NCI-H510A (cell line): ENCODE results near the gene MOCOS.
A peak's percentile ranks its signal among the peaks of the same experiment; 100 is the strongest.
"Not testable (repeated sequence)": the region's sequence is repeated elsewhere in the genome, so short reads cannot be mapped to it uniquely, and the experiment has no call there.

Source experiments
- DNase-seq: peaks from one replicate; lab custom pipeline; 2025; lab: John Stamatoyannopoulos, UW

MOCOS gene

DNA sequence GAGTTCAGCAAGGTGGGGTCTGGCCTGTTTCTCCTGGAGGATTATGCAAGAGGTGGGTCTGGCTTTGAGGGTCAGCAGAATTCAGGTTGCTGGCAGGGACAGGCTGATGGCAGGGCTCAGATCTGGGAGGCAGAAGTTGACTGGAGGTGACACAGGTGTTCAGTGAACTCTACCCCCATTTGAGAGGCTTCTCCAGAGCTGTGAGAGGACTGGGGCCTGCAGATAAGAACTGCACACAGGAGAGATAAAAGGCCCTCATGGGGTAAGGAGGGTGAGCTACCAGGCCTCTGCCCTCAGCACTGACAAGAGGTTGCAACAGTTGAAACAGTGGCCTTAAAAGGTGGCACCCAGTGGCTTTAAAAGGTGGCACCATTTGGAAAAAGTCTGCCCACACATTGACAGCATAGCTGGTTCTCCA, 13.1 kb downstream of the MOCOS start:
- no peak for DNase-seq

DNA sequence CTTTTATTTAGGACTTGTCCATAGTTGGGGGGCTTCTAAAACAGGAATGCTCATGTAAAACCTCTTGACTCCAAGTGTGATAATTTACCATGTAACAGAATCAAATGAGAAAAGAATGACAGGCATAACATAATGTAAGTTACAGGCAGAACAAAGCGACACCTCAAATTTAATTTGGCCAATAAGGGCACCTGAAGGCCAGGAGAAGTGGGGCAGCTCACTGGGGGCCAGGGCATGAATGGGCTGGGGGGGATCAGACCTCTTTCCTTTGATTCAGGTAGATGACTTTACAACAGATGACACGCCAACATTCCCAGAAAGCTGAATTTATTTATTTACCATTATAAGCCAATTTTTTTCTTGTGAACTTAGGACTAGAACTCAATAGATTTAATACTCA, 14.5 kb downstream of the MOCOS start:
- DNase-seq: no peak

DNA sequence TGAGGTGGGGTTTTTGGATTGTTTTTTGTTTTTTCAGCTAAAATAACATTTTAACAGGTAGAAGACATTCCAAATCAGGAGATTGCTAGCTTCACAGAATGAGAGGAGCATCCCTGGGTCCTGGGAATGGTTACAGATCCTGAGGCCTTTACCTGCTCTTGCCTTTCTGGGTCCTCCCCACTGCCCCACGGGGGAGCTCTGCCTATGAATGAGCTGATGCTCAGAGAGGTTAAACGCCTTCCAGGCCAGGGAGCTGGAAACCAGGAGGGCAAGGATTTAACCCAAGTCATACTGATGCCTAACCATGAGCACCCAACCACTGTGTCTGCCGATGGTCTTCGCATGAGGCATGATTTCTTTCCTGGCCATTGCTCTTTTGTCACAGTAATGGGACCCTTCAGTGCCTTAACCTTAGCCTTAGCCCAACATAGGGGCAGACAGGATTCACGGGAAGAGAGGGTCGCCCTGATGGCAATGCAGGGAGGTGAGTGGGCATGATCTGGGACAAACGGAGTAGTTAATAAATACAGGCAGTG, 16.1 kb downstream of the MOCOS start:
- no peak for DNase-seq

GRCh38 chr18:36205166-36205565, 17.9 kb downstream of the MOCOS start:
- no peak for DNase-seq

DNA sequence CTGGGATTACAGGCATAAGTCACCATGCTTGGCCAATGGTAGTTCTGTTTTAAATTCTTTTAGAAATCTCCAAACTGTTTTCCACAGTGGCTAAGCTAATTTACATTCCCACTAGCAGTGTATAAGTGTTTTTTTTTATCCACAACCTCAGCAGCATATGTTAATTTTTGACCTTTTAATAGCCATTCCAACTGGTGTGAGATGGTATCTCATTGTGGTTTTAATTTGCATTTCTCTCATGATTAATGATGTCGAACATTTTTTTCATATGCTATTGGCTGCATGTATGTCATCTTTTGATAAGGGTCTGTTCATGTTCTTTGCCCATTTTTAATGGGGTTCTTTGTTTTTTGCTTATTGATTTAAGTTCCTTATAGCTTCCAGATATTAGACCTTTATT, 20.0 kb downstream of the MOCOS start:
- DNase-seq: no peak

GRCh38 chr18:36207969-36208368, 20.7 kb downstream of the MOCOS start:
- DNase-seq: not testable (repeated sequence)

GRCh38 chr18:36211612-36212065, 24.3 kb downstream of the MOCOS start:
- DNase-seq: no peak

DNA sequence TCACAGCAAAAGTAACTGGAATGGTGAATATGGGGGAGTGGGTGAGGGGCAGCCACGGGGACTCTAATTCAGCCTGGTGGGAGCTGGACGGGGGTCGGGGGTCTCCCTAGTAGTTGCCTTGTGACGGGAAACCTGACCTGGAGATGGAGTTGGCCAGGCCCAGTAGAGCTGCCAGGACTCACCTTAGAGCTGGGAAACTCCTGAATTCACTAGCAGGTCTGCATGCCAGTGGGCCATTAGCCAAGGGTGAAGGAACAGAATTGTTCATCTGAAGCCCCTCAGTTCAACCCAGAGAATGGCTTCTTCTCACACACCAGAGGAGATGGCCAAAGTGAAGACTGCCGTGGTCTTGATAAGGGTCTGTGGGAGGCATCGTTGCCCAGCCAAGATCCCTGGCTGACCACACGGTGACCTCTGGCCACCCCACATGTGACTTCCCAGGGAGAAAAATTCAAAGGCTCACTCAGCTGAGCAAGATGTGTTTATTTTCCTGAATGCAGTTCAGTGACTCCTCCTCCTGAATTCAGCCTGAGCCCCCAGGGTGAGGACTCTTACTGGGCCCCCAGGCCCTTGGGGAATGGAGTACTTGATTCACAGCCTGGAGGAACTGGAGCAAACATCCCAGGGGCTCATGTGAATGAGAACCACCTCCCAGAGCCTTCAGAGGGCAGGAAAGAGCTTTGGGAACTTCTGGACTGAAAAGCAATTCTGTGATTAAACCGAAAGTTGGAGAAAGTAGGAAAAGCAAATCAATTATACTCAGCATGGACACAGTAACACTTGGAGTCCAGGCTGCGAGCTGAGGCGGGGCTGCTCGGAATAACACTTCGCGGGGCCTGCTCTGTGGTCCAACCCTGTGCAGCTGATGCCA, 25.2 kb downstream of the MOCOS start:
- DNase-seq: no peak

DNA sequence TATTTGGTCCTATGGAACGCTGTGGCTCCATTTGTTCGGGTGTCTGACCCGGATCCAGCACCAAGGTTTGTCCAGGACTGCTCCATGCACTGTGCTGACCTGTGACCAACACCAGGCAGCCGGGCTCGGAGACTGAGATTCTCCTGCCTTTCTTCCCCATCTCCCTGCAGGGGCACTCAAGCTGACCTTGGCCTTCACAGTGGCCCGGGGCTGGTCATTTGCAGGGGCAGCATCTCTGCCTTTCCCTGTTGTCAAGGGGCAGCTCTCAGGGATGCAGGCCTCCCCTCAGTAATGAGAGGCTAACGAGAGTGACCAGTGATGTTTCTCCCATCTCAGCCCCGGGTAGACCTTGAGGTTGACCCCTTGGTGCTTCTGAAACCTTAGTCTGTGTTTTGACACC, 27.5 kb downstream of the MOCOS start:
- no peak for DNase-seq

GRCh38 chr18:36215577-36215976, 28.3 kb downstream of the MOCOS start:
- no peak for DNase-seq

- DNase-seq: no peak
Measured at GRCh38 chr18:36217348-36217747, 30.1 kb downstream of the MOCOS start.

- no peak for DNase-seq
Measured at GRCh38 chr18:36229188-36229587, 41.9 kb downstream of the MOCOS start.

- DNase-seq: not testable (repeated sequence)
Measured at GRCh38 chr18:36240510-36240909, 53.2 kb downstream of the MOCOS start.

GRCh38 chr18:36241831-36242230, 54.5 kb downstream of the MOCOS start:
- no peak for DNase-seq

DNA sequence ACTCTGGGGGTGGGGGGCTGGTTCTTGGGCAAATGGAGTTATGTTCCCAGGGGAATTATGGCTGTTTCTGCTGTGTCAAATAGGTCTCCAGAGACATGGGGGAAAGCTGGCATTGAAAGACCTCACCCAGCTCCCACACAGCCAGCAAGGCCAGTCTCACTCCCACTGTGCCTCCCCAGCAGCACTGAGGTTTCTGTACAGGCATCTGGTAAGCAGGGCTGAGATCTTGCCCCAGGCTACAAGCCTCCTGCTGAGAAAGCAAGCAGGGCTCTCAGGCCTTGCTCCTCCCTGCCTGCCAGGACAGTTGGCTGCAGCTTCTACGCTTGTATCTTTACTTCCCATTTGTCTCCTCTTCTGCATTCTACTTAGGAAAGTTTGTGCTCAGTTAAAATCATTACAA, 59.7 kb downstream of the MOCOS start:
- no peak for DNase-seq

GRCh38 chr18:36249392-36249791, 62.1 kb downstream of the MOCOS start:
- peak; percentile 2 for DNase-seq

DNA sequence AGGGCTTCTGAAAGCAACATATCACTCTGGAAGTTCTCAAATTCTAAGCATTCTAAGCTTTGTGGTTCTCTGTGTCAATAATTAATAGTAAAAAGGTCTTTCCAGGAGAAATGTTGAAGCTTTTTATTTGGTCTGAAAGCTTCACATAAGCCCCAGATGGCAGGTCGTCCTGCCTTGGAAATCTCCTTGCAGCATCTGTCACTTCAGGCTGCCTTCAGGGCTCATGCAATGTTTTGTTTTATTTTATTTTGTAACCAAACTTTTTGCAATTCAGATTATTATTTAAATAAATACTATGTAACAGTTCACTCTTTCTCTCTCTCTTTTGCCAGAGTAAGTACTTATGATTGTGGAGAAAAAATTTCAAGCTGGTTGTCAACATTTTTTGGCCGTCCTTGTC, 63.5 kb downstream of the MOCOS start:
- DNase-seq: no peak

GRCh38 chr18:36255072-36255698, 67.9 kb downstream of the MOCOS start:
- no peak for DNase-seq

DNA sequence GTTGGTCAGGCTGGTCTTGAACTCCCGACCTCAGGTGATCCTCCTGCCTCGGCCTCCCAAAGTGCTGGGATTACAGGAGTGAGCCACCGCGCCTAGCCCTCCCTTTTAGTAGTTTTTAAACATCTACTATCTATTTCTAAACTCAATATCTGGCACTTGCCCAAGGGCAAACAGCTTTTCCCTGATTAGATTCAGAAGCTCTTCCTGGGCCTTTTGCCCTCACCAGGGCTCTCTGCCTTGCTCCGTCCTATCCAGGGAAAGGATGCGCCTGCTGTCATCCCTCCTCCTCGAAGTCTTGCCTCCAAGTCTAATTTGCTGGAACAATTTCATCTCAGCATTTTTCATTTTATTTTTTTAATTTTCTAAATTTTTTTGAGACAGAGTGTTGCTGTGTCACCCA, 68.8 kb downstream of the MOCOS start:
- no peak for DNase-seq

GRCh38 chr18:36262971-36263370, 75.7 kb downstream of the MOCOS start:
- DNase-seq: no peak

DNA sequence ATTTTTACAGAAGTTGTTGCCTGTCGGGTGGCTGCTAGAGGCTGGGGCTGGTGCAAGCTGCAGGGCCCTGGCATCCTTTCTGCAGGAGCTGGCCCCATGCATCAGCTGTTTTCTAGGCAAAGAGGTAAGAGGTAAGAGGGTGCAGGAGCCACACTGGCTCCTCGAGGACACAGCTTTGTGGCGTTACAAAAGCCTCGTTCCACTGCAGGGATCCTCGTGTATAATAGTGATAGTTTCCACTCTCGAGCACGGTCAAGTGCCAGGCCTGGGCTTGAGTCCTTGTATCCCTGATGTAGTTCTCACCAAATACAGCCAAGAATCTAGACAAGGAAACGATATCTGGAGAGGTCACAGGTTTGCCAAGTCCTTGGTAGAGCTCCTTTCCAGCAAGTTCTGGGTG, 77.0 kb downstream of the MOCOS start:
- no peak for DNase-seq

GRCh38 chr18:36265015-36265414, 77.7 kb downstream of the MOCOS start:
- DNase-seq: no peak

- DNase-seq: no peak
Measured at GRCh38 chr18:36269157-36269556, 81.9 kb downstream of the MOCOS start.
